ENCODE measurements around the gene CELSR1.
"Not testable (repeated sequence)": the region's sequence is repeated elsewhere in the genome, so short reads cannot be mapped to it uniquely, and the experiment has no call there.

The CELSR1 gene

DNA sequence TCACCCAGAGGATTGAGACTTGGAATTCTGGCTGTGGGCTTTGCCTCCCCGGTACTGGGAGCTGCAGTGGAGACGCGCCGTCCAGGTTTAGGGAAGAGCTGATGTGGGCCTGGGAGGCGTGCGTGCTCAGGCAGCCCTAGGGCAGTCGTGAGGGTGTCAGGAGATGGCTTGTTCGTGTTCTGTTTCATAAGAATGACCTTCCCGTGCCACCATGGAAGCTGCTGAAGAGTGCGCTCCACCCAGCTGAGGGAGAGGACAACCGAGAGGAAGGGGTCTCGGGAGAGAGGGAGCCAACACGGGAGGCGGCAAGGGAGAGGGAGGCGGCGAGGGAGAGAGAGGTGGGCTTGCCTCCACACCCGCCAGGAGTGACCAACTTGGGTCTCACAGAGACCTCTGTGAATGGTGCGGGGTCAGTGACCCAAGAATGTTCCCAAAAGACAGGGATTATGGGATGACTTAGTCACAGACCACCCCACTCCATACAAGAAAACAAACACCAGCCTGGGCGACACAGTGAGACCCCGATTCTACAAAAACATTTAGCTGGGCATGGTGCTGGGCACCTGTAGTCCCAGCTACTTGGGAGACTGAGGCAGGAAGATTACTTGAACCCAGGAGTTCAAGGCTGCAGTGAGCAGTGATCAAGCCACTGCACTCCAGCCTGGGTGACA, 216.6 kb downstream of the CELSR1 start:
- H3K4me1 ChIP-seq (ENCODE audit: control insufficient read depth, insufficient read depth, low read length), result no peaks in the 10 kb centered on the region
- no peaks in the 10 kb centered on the region for H3K9me3 ChIP-seq (ENCODE audit: control insufficient read depth, insufficient read depth, low read length)
- no peak overlapping the region for H3K4me3 ChIP-seq (ENCODE audit: low read depth, low read length)
- peaks cover 78% of the 10 kb centered on the region for H3K36me3 ChIP-seq (ENCODE audit: control insufficient read depth, insufficient read depth, low read length)
- no peaks in the 10 kb centered on the region for H3K27me3 ChIP-seq (ENCODE audit: control insufficient read depth, insufficient read depth, low read length)
- H3K9ac ChIP-seq (ENCODE audit: low read depth, low read length), result no peak overlapping the region
- no peak overlapping the region for H3K27ac ChIP-seq (ENCODE audit: low read depth, low read length)

DNA sequence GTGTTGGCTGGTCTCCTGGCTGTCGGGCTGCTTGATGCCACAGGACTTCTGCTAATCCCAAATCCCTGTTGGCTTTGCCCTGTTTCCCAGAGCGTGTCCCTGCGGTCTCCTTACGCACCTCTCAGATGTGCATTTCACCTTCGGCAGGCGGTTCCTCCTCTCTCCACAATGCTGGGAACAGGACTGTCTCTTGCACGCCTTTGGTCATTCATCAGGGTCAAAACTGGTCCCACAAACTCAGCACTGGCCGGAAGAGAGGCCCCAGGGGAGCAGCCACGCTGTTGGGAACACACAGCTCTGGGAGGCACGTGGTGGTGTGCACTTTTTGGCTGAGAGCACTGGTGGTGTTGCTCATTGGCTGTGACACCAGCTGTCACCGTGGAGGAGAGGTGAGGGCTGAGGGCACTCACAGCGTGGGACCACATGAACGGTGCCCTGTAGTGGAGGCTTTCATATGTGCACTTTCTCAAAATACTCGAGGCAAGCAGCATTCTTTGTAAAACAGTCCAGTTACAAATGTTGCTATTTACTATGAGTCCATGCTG, 217.2 kb downstream of the CELSR1 start:
- H3K9ac ChIP-seq (ENCODE audit: low read depth, low read length), result no peak overlapping the region
- no peak overlapping the region for H3K27ac ChIP-seq (ENCODE audit: low read depth, low read length)
- H3K36me3 ChIP-seq (ENCODE audit: control insufficient read depth, insufficient read depth, low read length), result peaks cover 78% of the 10 kb centered on the region
- H3K27me3 ChIP-seq (ENCODE audit: control insufficient read depth, insufficient read depth, low read length), result no peaks in the 10 kb centered on the region
- no peaks in the 10 kb centered on the region for H3K4me1 ChIP-seq (ENCODE audit: control insufficient read depth, insufficient read depth, low read length)
- no peaks in the 10 kb centered on the region for H3K9me3 ChIP-seq (ENCODE audit: control insufficient read depth, insufficient read depth, low read length)
- H3K4me3 ChIP-seq (ENCODE audit: low read depth, low read length), result no peak overlapping the region

DNA sequence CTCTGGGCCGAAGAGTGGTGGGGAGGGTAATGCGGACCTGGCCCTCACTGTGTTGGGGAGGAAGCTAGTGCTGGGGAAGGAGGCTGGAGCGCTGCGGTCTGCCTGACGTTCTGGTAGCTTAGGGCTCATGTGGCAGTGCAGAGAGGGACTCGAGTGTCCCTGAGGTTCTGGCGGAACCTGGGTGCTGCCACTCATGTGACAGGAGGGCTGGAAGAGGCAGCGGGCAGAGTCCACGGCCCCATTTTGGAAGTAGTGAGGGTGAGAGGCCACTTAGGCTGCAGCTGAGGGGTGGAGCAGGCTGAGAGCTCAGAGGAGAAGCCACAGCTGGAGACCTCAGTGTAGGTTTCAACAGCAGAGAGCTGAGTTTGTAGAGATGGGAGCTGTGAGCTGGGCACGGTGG, 218.1 kb downstream of the CELSR1 start:
- H3K4me1 ChIP-seq (ENCODE audit: control insufficient read depth, insufficient read depth, low read length), result no peaks in the 10 kb centered on the region
- no peaks in the 10 kb centered on the region for H3K27me3 ChIP-seq (ENCODE audit: control insufficient read depth, insufficient read depth, low read length)
- H3K27ac ChIP-seq (ENCODE audit: low read depth, low read length), result no peak overlapping the region
- H3K9me3 ChIP-seq (ENCODE audit: control insufficient read depth, insufficient read depth, low read length), result no peaks in the 10 kb centered on the region
- H3K36me3 ChIP-seq (ENCODE audit: control insufficient read depth, insufficient read depth, low read length), result peaks cover 72% of the 10 kb centered on the region
- no peak overlapping the region for H3K9ac ChIP-seq (ENCODE audit: low read depth, low read length)
- no peak overlapping the region for H3K4me3 ChIP-seq (ENCODE audit: low read depth, low read length)

DNA sequence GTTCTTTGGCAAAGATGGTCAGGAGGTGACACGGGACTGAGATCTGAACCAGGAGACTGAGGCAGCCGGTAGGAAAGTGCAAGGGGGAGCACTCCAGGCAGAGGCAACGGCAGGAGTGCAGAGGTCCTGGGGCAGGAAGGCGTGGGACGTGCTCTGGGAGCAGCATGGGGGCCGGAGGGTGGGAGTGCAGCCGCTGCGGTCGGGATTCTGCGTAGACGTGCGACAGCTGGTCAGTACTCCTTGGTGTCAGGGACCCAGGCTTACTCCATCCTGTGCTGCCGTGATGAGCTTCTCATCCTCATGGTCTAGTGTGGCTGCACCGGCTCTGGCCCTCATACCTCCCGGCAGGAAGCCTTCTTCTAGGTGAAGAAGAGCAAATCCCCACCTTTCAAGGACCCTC, 218.8 kb downstream of the CELSR1 start:
- no peak overlapping the region for H3K9ac ChIP-seq (ENCODE audit: low read depth, low read length)
- H3K4me3 ChIP-seq (ENCODE audit: low read depth, low read length), result no peak overlapping the region
- H3K27me3 ChIP-seq (ENCODE audit: control insufficient read depth, insufficient read depth, low read length), result no peaks in the 10 kb centered on the region
- H3K36me3 ChIP-seq (ENCODE audit: control insufficient read depth, insufficient read depth, low read length), result peaks cover 74% of the 10 kb centered on the region
- no peaks in the 10 kb centered on the region for H3K4me1 ChIP-seq (ENCODE audit: control insufficient read depth, insufficient read depth, low read length)
- no peak overlapping the region for H3K27ac ChIP-seq (ENCODE audit: low read depth, low read length)
- no peaks in the 10 kb centered on the region for H3K9me3 ChIP-seq (ENCODE audit: control insufficient read depth, insufficient read depth, low read length)

DNA sequence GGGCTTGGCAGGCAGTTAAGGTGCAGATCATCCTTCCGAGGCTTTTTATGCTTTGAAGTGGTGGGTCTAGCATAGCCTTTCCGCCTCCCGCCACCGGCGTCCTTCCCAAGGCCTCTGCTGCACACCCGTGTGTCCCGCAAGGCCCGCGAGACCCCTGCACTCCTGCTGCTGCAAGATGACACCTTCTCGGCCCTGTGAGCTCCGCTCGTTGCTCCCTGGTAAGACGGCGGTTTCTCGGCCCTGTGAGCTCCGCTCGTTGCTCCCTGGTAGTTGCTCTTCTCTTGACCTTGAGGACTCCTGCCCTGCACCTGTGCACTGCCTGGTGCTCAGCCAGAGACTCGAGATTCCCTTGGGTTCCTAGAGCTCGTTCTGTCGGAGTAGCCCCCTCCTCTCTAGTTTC, 219.8 kb downstream of the CELSR1 start:
- no peaks in the 10 kb centered on the region for H3K27me3 ChIP-seq (ENCODE audit: control insufficient read depth, insufficient read depth, low read length)
- no peak overlapping the region for H3K9ac ChIP-seq (ENCODE audit: low read depth, low read length)
- H3K9me3 ChIP-seq (ENCODE audit: control insufficient read depth, insufficient read depth, low read length), result no peaks in the 10 kb centered on the region
- H3K4me3 ChIP-seq (ENCODE audit: low read depth, low read length), result no peak overlapping the region
- no peaks in the 10 kb centered on the region for H3K4me1 ChIP-seq (ENCODE audit: control insufficient read depth, insufficient read depth, low read length)
- peaks cover 65% of the 10 kb centered on the region for H3K36me3 ChIP-seq (ENCODE audit: control insufficient read depth, insufficient read depth, low read length)
- no peak overlapping the region for H3K27ac ChIP-seq (ENCODE audit: low read depth, low read length)

- no peak overlapping the region for H3K4me3 ChIP-seq (ENCODE audit: low read depth, low read length)
- H3K36me3 ChIP-seq (ENCODE audit: control insufficient read depth, insufficient read depth, low read length), result peaks cover 67% of the 10 kb centered on the region
- H3K4me1 ChIP-seq (ENCODE audit: control insufficient read depth, insufficient read depth, low read length), result no peaks in the 10 kb centered on the region
- no peak overlapping the region for H3K9ac ChIP-seq (ENCODE audit: low read depth, low read length)
- no peak overlapping the region for H3K27ac ChIP-seq (ENCODE audit: low read depth, low read length)
- no peaks in the 10 kb centered on the region for H3K9me3 ChIP-seq (ENCODE audit: control insufficient read depth, insufficient read depth, low read length)
- no peaks in the 10 kb centered on the region for H3K27me3 ChIP-seq (ENCODE audit: control insufficient read depth, insufficient read depth, low read length)
These were observed 221.4 kb downstream of the CELSR1 start for GRCh38 chr22:46315976-46316375.

DNA sequence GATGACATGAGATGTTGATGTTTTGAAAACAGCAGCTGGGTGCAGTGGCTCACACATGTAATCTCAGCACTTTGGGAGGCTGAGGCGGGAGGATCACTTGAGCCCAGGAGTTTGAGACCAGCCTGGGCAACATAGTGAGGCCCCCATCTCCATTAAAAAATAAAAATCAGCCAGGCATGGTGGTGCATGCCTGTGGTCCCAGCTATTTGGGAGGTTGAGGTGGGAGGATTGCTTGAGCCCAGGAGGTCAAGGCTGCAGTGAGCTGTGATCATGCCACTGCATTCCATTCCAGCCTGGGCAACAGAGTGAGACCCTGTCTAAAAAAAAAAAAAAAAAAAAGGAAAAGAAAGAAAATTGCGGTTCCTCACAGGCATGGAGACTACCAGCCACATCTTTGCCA, 224.6 kb downstream of the CELSR1 start:
- not testable (repeated sequence) for H3K9me3 ChIP-seq (ENCODE audit: control insufficient read depth, insufficient read depth, low read length); H3K4me1 ChIP-seq (ENCODE audit: control insufficient read depth, insufficient read depth, low read length); H3K27ac ChIP-seq (ENCODE audit: low read depth, low read length); H3K4me3 ChIP-seq (ENCODE audit: low read depth, low read length); H3K9ac ChIP-seq (ENCODE audit: low read depth, low read length); H3K27me3 ChIP-seq (ENCODE audit: control insufficient read depth, insufficient read depth, low read length)
- peaks cover 67% of the 10 kb centered on the region for H3K36me3 ChIP-seq (ENCODE audit: control insufficient read depth, insufficient read depth, low read length)

DNA sequence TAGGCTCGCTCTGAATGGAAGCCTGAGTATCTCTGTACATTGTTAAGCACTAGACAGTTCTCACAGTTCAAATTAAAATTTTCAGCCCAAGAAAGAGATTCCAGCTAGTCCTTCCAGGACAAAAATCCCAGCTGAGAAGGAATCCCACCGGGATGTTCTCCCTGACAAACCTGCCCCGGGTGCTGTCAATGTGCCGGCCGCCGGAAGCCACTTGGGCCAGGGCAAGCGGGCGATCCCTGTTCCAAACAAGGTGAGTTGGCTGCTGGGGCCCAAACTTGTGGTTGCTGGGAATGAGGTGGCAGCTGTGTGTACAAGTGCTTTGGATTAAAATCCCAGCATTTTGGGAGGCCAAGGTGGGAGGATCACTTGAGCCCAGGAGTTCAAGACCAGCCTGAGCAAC, 225.4 kb downstream of the CELSR1 start:
- H3K4me3 ChIP-seq (ENCODE audit: low read depth, low read length), result no peak overlapping the region
- H3K9ac ChIP-seq (ENCODE audit: low read depth, low read length), result no peak overlapping the region
- no peak overlapping the region for H3K27ac ChIP-seq (ENCODE audit: low read depth, low read length)
- peaks cover 60% of the 10 kb centered on the region for H3K36me3 ChIP-seq (ENCODE audit: control insufficient read depth, insufficient read depth, low read length)
- no peaks in the 10 kb centered on the region for H3K9me3 ChIP-seq (ENCODE audit: control insufficient read depth, insufficient read depth, low read length)
- no peaks in the 10 kb centered on the region for H3K27me3 ChIP-seq (ENCODE audit: control insufficient read depth, insufficient read depth, low read length)
- H3K4me1 ChIP-seq (ENCODE audit: control insufficient read depth, insufficient read depth, low read length), result no peaks in the 10 kb centered on the region

Measured in HUES48 (cell line).